ENCODE measurements around the gene KCNAB1.
"Not testable (repeated sequence)": the region's sequence is repeated elsewhere in the genome, so short reads cannot be mapped to it uniquely, and the experiment has no call there.

DNA sequence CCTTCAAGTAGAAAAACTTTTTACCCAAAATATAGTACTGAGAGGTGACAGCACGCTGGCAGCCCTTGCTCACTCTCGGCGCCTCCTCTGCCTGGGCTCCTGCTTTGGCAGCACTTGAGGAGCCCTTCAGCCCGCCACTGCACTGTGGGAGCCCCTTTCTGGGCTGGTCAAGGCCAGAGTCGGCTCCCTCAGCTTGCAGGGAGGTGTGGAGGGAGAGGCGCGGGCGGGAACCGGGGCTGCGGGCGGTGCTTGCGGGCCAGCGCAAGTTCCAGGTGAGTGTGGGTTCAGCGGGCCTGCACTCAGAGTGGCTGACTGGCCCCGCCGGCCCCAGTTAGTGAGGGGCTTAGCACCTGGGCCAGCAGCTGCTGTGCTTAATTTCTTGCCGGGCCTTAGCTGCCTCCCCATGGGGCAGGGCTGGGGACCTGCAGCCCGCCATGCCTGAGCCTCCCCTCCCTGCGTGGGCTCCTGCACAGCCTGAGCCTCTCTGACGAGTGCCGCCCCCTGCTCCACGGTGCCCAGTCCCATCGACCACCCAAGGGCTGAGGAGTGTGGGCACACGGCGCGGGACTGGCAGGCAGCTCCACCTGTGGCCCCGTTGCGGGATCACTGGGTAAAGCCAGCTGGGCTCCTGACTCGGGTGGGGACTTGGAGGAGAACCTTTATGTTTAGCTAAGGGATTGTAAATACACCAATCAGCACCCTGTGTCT, 47.3 kb upstream of the KCNAB1 start:
- not testable (repeated sequence) for TF ChIP-seq PPARA (CRISPR knock-in tag; IDR thresholded peaks at IDR 0.05; ENCODE audit: borderline replicate concordance); ZNF565 (CRISPR knock-in tag; conservative IDR thresholded peaks at IDR 0.05; ENCODE audit: low read depth); ESRRG (CRISPR knock-in tag; IDR thresholded peaks at IDR 0.05); ZFP3 (CRISPR knock-in tag; IDR thresholded peaks at IDR 0.05); TCF4 (CRISPR knock-in tag; IDR thresholded peaks at IDR 0.05; ENCODE audit: borderline replicate concordance); CSDC2 (CRISPR knock-in tag; IDR thresholded peaks at IDR 0.05); RARB (CRISPR knock-in tag; IDR thresholded peaks at IDR 0.05); ZFP30 (CRISPR knock-in tag; IDR thresholded peaks at IDR 0.05); BACH2 (CRISPR knock-in tag; IDR thresholded peaks at IDR 0.05; ENCODE audit: borderline replicate concordance)
- TF ChIP-seq, protein P1, sequence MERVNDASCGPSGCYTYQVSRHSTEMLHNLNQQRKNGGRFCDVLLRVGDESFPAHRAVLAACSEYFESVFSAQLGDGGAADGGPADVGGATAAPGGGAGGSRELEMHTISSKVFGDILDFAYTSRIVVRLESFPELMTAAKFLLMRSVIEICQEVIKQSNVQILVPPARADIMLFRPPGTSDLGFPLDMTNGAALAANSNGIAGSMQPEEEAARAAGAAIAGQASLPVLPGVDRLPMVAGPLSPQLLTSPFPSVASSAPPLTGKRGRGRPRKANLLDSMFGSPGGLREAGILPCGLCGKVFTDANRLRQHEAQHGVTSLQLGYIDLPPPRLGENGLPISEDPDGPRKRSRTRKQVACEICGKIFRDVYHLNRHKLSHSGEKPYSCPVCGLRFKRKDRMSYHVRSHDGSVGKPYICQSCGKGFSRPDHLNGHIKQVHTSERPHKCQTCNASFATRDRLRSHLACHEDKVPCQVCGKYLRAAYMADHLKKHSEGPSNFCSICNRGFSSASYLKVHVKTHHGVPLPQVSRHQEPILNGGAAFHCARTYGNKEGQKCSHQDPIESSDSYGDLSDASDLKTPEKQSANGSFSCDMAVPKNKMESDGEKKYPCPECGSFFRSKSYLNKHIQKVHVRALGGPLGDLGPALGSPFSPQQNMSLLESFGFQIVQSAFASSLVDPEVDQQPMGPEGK (CRISPR knock-in tag; IDR thresholded peaks at IDR 0.05; ENCODE audit: borderline replicate concordance), result not testable (repeated sequence)
- TF ChIP-seq, protein P2, sequence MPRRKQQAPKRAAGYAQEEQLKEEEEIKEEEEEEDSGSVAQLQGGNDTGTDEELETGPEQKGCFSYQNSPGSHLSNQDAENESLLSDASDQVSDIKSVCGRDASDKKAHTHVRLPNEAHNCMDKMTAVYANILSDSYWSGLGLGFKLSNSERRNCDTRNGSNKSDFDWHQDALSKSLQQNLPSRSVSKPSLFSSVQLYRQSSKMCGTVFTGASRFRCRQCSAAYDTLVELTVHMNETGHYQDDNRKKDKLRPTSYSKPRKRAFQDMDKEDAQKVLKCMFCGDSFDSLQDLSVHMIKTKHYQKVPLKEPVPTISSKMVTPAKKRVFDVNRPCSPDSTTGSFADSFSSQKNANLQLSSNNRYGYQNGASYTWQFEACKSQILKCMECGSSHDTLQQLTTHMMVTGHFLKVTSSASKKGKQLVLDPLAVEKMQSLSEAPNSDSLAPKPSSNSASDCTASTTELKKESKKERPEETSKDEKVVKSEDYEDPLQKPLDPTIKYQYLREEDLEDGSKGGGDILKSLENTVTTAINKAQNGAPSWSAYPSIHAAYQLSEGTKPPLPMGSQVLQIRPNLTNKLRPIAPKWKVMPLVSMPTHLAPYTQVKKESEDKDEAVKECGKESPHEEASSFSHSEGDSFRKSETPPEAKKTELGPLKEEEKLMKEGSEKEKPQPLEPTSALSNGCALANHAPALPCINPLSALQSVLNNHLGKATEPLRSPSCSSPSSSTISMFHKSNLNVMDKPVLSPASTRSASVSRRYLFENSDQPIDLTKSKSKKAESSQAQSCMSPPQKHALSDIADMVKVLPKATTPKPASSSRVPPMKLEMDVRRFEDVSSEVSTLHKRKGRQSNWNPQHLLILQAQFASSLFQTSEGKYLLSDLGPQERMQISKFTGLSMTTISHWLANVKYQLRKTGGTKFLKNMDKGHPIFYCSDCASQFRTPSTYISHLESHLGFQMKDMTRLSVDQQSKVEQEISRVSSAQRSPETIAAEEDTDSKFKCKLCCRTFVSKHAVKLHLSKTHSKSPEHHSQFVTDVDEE (CRISPR knock-in tag; IDR thresholded peaks at IDR 0.05), result not testable (repeated sequence)
- TF ChIP-seq, protein P3, sequence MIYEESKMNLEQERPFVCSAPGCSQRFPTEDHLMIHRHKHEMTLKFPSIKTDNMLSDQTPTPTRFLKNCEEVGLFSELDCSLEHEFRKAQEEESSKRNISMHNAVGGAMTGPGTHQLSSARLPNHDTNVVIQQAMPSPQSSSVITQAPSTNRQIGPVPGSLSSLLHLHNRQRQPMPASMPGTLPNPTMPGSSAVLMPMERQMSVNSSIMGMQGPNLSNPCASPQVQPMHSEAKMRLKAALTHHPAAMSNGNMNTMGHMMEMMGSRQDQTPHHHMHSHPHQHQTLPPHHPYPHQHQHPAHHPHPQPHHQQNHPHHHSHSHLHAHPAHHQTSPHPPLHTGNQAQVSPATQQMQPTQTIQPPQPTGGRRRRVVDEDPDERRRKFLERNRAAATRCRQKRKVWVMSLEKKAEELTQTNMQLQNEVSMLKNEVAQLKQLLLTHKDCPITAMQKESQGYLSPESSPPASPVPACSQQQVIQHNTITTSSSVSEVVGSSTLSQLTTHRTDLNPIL (CRISPR knock-in tag; IDR thresholded peaks at IDR 0.05; ENCODE audit: low read depth), result not testable (repeated sequence)
